Superior temporal gyrus (tissue), 1 donor: Measurements from ENCODE around the gene MBD3L4.
"Not testable (repeated sequence)": the region's sequence is repeated elsewhere in the genome, so short reads cannot be mapped to it uniquely, and the experiment has no call there.

Experiments used
- DNase-seq: peaks from one replicate; pipeline ENCODE4 v3.0.0-alpha.2; 2016; ENCODE audit errors: extremely low spot score

Gene MBD3L4

DNA sequence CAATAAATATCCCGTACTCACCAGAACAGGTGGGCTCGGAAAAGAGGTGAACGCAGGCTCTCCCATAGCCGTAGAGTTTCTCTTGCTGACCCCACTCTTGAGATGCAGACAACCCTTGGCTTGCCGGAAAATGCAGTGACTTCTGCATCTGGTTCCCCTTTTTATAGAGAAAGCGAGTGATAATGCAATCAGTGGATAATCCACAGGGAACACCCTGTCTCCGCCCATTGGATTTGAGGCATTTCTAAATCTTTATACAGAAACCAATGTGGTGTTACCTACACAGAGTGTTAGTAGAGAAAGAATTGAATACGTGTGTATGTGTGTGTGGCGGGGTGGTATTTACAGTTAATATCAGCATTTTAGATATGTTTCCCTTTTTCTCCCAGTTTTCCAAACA lies at the start of gene MBD3L4:
TSS of gene MBD3L4 (minus strand) at position 101 of the 400 bp plus-strand sequence. CDS start at position 66, 35 bp downstream.
- DNase-seq = not testable (repeated sequence)

DNA sequence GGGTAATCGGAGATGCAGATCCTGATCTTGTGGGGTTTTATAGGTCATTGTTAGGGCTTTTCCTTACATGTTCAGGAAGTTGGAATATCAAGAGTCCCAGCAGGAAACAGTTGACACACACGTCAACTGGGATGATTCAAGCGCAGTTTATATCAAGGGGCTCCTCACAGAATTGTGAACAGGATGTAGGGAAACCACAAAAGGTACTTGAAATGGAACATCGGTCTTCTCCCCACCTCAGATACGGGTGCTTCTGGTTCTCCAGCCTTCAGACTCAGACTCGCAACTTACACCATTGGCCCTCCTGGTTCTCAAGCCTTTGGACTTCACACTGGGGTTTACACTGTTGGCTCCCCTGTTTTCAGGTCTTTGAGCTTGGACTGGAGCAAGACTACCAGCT lies 49.0 kb upstream of the MBD3L4 start:
- DNase-seq = no peak

DNA sequence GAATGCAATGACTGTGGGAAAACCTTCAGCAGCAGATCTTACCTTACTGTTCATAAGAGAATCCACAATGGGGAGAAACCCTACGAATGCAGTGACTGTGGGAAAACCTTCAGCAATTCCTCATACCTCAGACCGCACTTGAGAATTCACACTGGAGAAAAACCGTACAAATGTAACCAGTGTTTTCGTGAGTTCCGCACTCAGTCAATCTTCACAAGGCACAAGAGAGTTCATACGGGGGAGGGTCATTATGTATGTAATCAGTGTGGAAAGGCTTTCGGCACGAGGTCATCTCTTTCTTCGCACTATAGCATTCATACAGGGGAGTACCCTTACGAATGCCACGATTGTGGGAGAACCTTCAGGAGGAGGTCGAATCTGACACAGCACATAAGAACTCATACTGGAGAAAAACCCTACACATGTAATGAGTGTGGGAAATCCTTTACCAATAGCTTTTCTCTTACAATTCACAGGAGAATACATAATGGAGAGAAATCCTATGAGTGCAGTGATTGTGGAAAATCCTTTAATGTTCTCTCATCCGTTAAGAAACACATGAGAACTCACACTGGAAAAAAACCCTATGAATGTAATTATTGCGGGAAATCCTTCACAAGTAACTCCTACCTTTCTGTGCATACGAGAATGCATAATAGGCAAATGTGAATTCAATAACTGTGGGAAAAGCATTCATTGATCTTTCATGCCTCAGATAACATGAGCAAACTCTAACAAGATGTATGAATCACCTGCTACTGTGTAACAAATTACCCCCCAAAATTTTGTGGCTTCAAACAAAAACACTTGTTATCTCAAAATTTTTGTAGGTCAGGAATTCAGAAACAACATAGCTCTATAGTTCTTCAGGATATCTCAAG lies 43.3 kb upstream of the MBD3L4 start:
- no peak for DNase-seq

DNA sequence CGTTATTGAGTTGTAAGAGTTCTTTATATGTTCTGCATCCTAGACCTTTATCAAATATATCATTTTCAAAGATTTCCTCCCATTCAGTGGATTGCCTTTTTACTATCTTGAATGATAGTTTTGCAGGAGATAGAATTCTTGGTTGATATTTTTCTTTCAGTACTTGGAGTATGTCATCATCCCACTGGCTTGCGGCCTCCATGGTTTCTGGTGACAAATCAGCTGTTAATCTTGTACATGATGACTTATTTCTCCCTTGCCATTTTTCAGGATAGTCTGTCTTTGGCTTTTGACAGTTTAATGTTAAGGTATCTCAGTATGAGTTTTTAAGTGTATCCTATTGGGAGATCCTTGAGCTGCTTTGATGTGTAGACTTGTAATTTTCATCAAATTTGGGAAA lies 38.0 kb upstream of the MBD3L4 start:
- DNase-seq = no peak

DNA sequence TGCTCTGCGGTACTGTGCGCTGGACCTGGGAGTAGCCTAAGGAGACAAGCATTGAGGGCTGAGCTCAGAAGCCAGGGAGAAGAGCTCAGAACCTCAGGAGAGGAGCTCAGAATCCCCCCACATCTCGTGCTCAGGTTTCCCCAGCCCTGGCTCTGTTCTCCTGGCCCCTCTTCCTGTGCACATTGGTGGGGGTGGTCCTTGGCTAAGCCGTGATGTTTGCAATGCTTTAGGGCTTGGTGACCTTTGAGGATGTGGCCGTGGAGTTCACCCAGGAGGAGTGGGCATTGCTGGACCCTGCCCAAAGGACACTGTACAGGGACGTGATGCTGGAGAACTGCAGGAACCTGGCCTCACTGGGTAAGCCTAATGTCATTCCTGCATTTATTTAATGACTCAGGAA lies 36.2 kb upstream of the MBD3L4 start:
- DNase-seq = no peak

DNA sequence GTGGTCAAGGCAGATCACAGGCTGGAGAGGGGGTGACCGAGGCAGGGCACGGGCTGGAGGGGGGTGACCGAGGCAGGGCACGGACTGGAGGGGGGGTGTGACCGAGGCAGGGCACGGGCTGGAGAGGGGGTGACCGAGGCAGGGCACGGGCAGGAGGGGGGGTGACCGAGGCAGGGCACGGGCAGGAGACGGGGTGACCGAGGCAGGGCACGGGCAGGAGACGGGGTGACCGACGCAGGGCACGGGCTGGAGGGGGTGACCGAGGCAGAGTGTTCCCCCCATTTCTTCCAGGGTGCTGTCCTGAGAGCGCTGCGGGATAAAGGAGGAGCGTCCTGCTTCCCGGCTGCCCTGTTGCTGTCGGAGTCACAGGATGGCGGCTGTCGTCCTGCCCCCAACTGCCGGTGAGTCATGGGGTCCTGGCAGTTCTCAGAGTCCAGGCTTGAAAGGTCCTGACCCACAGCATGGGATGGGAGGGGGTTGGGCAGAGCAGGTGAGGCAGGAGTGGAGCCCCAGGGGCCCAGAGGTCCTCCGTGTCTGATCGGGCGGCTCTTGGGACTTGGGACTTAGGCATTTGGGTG lies 34.8 kb upstream of the MBD3L4 start:
- no peak for DNase-seq

DNA sequence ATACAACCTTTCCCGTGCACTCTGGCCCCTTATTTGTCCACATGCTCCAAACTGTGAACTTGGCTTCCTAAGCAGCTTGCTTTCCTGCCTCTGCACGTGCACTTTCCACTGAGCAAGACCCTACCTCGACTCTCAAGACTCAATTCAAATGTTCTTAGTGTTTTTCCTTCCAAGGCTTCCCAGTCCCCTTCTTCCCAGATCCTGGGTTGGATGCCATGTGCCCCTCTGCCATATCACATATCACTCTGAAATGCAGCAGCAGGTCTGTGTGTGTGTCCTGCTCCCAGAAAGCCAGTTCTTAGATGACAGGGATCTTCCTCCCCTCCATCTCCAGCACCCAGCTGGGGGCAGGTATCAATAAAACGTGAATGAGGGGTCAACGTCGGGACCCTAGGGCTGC lies 32.6 kb upstream of the MBD3L4 start:
- no peak for DNase-seq

DNA sequence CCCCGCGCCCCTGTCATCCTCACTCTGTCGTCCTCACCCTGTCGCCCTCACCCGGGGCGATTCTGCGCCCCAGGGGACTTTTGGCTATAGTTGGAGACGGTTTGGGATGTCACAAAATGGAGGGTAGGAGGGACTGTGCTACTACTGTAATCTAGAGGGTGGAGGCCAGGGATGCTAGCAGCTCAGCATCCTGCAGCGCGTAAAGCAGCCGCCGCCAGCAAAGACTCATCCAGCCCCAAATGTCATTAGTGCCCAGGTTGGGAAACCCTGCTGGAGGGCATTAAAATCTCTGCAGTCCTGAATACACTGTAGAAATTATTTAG lies 29.9 kb upstream of the MBD3L4 start:
- no peak for DNase-seq

DNA sequence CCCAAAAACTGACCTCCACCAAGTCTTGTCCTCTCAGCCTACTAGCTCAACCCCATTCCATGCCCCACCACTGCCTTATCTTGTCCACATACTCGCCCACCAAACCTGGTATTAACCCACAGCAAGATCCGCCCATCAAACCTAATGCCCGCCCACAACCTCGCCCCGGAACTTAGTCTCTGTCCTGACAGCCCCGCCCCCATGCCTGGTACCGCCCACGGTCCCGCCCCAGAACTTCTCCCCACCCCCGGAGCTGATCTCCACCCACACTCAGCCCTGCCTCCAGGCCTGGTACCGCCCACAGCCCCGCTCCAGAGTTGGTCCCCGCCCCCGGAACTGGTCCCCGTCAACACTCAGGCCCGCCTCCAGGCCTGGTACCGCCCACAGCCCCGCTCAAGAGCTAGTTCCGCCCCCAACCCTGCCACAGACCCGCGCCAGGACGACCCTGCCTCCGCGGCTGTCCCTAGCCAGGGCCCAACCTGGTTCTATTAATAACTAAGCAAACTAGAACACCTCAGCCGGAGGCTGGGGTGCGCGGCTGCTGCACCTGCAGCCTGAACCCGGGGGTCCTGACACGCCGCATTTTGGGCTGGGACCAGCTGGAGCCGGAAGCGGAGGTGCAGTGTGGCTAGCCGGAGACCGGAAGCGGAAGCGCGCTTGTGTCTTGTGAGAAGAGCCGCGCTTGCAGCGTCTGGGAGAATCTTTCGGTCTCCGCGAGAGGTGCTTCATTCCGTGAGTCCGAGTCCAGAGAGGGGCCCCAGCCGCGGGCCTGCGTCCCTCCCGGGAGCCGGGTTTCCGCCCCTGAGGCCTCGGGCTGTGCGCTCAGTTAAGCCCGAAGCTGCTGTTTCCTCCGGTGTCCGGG lies 29.3 kb upstream of the MBD3L4 start, which contains the start of gene ZNF557:
TSS of gene ZNF557 (plus strand) at position 662 of the 862 bp plus-strand sequence. CDS start 5,372 bp downstream, outside the sequence.
- peak; percentile 94 for DNase-seq

DNA sequence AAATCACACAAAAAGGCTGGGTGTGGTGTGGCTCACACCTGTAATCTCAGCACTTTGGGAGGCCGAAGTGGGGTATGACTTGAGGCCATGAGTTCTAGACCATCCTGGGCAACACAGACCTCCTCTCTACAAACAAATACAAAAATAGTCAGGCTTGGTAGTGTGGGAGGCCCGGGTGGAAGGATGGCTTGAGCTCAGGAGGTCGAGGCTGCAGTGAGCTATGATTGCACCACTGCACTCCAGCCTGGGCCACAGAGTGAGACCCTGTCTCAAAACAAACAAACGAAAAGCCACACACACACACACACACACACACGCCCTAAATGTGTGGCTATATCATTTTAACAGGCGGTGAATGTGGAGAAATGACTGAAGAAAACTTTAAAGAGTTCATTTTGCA lies 28.6 kb upstream of the MBD3L4 start:
- no peak for DNase-seq

DNA sequence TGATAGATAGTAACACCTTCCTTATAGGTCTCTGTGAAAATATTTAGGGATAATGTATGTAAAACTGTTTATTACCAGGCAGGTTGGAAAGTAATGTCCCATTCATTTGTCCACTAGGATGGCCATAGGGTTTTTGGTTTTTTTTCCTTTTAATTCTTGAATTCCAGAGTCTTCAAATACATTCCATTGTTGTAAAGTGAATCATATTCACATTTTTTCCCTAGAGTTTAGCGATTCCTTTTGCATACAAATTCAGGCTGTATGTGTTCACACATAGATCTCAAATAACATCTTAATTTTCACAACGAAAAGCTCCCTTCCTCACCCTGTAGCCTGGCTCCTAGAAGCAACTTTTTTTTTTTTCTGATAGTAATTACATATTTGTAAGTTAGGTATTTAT lies 27.7 kb upstream of the MBD3L4 start:
- DNase-seq = no peak

DNA sequence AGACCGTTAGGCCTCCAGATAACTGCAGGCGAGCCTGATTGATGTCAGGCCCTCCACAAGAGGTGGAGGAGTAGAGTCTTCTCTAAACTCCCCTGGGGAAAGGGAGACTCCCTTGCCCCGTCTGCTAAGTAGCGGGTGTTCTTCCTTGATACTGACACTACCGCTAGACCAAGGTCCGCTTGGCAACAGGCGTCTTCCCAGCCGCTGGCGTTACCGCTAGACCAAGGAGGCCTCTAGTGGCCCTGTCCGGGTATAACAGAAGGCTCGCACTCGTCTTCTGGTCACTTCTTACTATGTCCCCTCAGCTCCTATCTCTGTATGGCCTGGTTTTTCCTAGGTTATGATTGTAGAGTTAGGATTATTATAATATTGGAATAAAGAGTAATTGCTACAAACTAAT lies 27.1 kb upstream of the MBD3L4 start:
- not testable (repeated sequence) for DNase-seq

DNA sequence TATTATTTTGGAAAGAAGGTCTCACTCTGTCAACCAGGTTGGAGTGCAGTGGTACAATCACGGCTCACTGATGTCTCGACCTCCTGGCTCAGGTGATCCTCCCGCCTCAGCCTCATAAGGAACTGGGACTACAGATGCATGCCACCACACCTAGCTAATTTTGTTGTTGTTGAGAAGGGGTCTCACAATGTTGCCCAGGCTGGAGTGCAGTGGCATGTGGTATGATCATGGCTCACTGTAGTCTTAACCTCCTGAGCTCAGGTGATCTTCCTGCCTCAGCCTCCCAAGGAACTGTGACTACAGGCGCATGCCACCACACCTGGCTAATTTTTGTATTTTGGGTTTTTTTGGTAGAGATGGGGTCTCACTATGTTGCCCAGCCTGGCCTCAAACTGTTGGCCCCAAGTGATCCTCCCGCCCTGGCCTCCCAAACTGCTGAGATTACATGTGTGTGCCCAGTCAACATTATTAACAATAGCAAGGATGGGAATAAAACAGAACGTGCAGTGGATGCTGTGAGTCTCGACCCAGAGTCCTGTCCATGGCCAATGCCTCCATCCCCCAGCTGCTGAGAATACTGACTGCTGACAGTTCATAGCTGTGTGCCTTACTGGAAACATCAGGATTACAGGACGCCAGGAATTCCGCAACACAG lies 23.9 kb upstream of the MBD3L4 start:
- DNase-seq = no peak

DNA sequence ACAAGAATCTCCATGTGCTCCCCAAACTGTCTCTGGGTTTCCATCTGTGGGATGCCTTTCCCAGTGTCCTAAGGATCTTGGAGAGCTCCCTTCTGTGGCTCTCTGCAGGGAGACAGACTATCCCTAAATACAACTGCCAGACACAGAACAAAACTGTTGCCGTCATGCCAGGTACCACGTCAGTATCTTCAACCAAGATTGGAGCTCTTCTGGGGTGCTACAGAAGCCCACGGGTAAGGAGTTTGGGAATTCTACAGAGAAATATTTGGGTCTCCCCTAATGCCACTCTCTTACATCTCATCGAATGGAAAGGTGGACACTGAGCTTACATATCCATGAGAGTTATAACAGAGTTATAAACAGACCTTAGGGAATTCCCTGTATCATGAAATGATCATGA lies 23.4 kb upstream of the MBD3L4 start:
- no peak for DNase-seq

DNA sequence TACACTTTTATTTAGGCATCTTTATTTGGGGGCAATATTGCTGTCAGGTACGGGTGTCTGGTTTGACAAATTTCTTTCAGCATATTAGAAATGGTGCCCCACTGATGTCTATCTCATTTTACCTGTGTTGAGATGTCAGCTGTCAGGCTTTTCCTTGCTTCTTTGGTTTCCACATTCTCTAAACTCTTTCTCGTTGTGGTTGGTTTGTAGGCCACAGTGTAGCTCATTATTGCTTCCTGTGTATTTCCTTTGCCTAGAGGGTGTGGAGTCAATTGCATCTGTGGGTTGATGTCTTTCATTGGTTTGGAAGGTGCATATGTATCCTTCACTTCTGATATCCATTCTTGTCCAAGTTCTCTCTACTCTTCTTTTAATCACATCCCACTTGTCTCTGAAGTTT lies 20.0 kb upstream of the MBD3L4 start:
- DNase-seq = not testable (repeated sequence)

DNA sequence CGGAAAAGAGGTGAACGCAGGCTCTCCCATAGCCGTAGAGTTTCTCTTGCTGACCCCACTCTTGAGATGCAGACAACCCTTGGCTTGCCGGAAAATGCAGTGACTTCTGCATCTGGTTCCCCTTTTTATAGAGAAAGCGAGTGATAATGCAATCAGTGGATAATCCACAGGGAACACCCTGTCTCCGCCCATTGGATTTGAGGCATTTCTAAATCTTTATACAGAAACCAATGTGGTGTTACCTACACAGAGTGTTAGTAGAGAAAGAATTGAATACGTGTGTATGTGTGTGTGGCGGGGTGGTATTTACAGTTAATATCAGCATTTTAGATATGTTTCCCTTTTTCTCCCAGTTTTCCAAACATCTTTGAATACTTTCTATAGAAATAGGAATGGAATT lies 18.6 kb upstream of the MBD3L4 start, which contains the start of gene MBD3L3:
TSS of gene MBD3L3 (minus strand) at position 101 of the 400 bp plus-strand sequence. CDS start at position 30, 71 bp downstream.
- DNase-seq = not testable (repeated sequence)

DNA sequence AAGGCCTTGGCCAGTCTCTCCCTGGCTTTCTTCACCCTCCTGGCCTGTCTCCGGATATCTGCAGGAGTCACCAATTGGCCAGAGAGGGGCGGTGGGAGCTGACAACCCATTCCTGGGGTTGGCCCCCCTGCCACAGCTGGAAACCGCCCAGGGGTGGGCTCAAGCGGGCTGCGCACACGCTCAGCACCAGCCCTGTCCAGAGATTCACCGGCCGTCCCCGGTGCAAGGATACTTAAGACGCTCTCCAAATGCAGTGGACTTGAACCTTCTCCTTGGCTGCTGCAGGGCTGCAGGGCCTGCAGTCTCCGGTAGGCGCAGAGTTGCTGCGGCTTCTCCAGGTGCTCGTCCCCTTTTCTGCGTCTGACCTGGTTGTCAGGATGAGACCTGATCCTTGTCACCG lies 16.4 kb upstream of the MBD3L4 start:
- not testable (repeated sequence) for DNase-seq

DNA sequence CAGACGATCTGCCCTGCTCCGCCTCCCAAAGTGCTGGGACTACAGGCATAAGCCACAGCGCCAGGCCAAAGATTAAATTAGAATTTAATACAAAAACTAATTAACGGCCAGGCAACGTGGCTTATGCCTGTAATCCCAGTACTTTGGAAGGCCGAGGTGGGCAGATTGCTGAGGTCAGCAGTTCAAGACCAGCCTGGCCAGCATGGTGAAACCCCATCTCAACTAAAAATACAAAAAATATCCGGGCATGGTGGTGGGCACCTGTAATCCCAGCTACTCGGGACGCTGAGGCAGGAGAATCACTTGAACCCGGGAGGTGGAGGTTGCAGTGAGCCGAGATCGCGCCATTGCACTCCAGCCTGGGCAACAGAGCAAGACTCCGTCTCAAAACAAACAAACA lies 15.7 kb upstream of the MBD3L4 start:
- not testable (repeated sequence) for DNase-seq

DNA sequence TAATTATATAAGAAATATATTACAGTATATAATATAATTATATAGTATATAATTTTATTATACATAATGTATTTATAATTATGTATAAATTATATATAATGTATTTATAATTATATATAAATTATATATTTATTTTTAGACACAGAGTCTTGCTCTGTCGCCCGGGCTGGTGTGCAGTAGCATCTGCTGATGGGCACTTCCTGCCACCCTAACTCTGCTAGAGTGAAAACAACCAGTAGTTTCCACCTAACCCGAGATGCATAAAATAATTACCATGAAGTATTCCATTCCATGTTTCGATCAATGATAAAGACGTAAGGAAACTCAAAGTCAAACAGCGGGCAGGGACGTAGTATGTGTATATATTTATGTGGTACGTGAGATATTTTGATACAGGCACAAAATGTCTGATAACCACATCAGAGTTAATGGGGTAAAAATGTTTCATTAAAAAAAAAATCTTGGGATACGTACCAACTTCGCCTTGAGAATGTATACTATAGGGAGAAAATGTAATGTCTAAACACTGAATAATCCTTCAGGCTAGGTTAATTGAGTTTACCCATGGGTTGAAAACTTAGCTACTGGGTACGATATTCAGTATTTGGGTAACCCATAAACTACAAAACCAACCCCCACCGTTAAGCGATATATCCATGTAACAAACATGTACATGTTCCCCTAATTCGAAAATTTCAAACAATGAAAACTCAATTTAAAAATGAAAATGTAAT lies 14.8 kb upstream of the MBD3L4 start:
- DNase-seq = not testable (repeated sequence)

DNA sequence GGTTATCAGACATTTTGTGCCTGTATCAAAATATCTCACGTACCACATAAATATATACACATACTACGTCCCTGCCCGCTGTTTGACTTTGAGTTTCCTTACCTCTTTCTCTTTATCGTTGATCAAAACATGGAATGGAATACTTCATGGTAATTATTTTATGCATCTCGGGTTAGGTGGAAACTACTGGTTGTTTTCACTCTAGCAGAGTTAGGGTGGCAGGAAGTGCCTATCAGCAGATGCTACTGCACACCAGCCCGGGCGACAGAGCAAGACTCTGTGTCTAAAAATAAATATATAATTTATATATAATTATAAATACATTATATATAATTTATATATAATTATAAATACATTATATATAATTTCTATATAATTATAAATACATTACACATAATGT lies 12.9 kb upstream of the MBD3L4 start:
- not testable (repeated sequence) for DNase-seq

DNA sequence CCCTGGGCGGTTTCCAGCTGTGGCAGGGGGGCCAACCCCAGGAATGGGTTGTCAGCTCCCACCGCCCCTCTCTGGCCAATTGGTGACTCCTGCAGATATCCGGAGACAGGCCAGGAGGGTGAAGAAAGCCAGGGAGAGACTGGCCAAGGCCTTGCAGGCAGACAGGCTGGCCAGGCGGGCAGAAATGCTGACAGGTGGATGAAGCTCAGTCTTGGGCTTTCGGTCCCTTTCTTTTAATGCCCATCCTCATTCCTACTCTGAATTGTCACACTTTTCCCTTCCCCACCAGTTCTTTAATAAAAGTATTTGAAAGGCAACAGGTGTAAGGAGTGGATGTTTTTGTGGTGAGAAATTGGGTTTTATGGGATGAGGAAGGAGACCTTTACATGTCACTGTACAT lies 11.4 kb upstream of the MBD3L4 start:
- not testable (repeated sequence) for DNase-seq
